Neural progenitor cell (in vitro differentiated cells): Measurements from ENCODE around the gene TCOF1.

ENCODE experiments used
- CTCF ChIP-seq: fragments of 200-600 bp; sonication (generic); IDR thresholded peaks from 2 replicates; pipeline ENCODE4 v1.5.1; 2017; ENCODE audit warnings: antibody characterized with exemption, mild to moderate bottlenecking
- EZH2 ChIP-seq: fragments of 200-600 bp; sonication (generic); IDR thresholded peaks from 2 replicates; pipeline ENCODE4 v1.6.1; 2017; ENCODE audit warnings: antibody characterized with exemption, mild to moderate bottlenecking, moderate library complexity
- EZH2phosphoT487 ChIP-seq: fragments of 200-600 bp; sonication (generic); IDR thresholded peaks from 2 replicates; pipeline ENCODE4 v1.6.1; 2017; ENCODE audit warnings: antibody characterized with exemption

DNA sequence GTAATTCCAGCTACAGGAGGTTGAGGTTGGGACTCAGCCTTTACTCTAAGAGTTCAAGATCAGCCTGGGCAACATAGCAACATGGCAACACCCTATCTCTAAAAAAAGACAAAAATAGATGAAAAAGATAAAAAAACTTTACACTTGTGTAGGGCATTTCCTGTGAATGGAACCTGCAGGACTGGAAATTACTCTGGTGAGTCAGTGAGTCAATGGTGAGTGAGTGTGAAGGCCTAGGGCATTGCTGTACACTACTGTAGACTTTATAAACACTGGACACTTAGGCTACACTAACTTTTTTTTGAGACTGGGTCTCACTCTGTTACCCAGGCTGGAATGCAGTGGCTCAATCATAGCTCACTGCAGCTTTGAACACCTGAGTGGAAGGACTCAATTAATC lies 35.3 kb upstream of the TCOF1 start:
- TF ChIP-seq CTCF (no peak), EZH2 (no peak), EZH2phosphoT487 (no peak)
